H1 (cell line): ENCODE measurements around the gene RPL31. TPM values are rescaled to one million over a fixed set of nuclear protein-coding genes. Genes with fewer than 3 reads are reported as not detected.

Experiments used
- CTCF ChIA-PET: fragments of 300-600 bp; sonication (Branson Sonifier 250); formaldehyde crosslinking; loops from one replicate; lab custom pipeline; 2021; ENCODE audit not compliant: partially characterized antibody; lab: Charles Lee
- POLR2A ChIA-PET: fragments of 300-600 bp; sonication (Branson Sonifier 250); formaldehyde crosslinking; loops from one replicate; lab custom pipeline; 2021; ENCODE audit warnings: inconsistent platforms; ENCODE audit not compliant: partially characterized antibody; lab: Charles Lee
- DNase-seq, 2 experiments: peaks; one replicate each; pipeline versions ENCODE4 v3.0.0 to v3.0.0-alpha.2; 2010 to 2022; ENCODE audit warnings: low spot score in 2 of 2, low read depth in 1 of 2, mixed read lengths in 1 of 2
- FAIRE-seq: peaks from 2 replicates; lab custom pipeline; 2011; peaks lifted over from hg19 to GRCh38; lab: Jason Lieb, UNC
- H2AFZ ChIP-seq: 2 replicates; pipeline ENCODE4 v1.8.1; 2012; ENCODE audit warnings: low read length, inconsistent platforms
- H2AK5ac ChIP-seq: 2 replicates; pipeline ENCODE4 v1.6.1; 2013; ENCODE audit warnings: low read depth, low read length
- H2BK120ac ChIP-seq: replicated peaks from 2 replicates; pipeline ENCODE3; 2013; ENCODE audit warnings: low read depth, low read length, inconsistent platforms
- H2BK12ac ChIP-seq: 2 replicates; pipeline ENCODE4 v1.6.1; 2013; ENCODE audit warnings: low read depth, low read length
- H2BK15ac ChIP-seq: 2 replicates; pipeline ENCODE4 v1.6.1; 2013; ENCODE audit warnings: low read length
- H2BK20ac ChIP-seq: 2 replicates; pipeline ENCODE4 v1.6.1; 2013; ENCODE audit warnings: low read length
- H2BK5ac ChIP-seq: 2 replicates; pipeline ENCODE4 v1.6.1; 2013; ENCODE audit warnings: low read depth, low read length
- H3K14ac ChIP-seq: 2 replicates; pipeline ENCODE4 v1.6.1; 2013; ENCODE audit warnings: inconsistent platforms; ENCODE audit not compliant: insufficient read length
- H3K18ac ChIP-seq: 2 replicates; pipeline ENCODE4 v1.6.1; 2013; ENCODE audit warnings: low read length; ENCODE audit errors: extremely low read depth
- H3K23ac ChIP-seq: 2 replicates; pipeline ENCODE4 v1.6.1; 2013; ENCODE audit warnings: inconsistent platforms; ENCODE audit not compliant: insufficient read length
- H3K23me2 ChIP-seq: 2 replicates; pipeline ENCODE4 v1.6.1; 2013; ENCODE audit warnings: low read depth, low read length
- H3K27ac ChIP-seq: 2 replicates; pipeline ENCODE4 v1.6.1; 2011; ENCODE audit warnings: low read depth, low read length, inconsistent platforms
- H3K27me3 ChIP-seq, 4 experiments: replicated peaks in 1 of 4; 1 replicate in 1 of 4; 2 replicates in 3 of 4; pipeline versions ENCODE4 v1.6.1 to v1.8.1; 2011 to 2013; ENCODE audit warnings: low read length in 3 of 4, mild to moderate bottlenecking in 3 of 4, inconsistent platforms in 2 of 4, mixed read lengths in 2 of 4, moderate library complexity in 1 of 4; ENCODE audit not compliant: control insufficient read depth in 3 of 4, insufficient read depth in 3 of 4; ENCODE audit errors: extremely low read depth in 1 of 4
- H3K36me3 ChIP-seq, 4 experiments: 2 replicates each; pipeline versions ENCODE4 v1.6.1 to v1.8.1; 2011 to 2013; ENCODE audit warnings: mild to moderate bottlenecking in 4 of 4, low read length in 3 of 4, moderate library complexity in 2 of 4, control low read depth in 1 of 4, inconsistent platforms in 1 of 4; ENCODE audit not compliant: insufficient read depth in 4 of 4, control insufficient read depth in 2 of 4
- H3K4ac ChIP-seq: replicated peaks from 2 replicates; pipeline ENCODE3; 2013; ENCODE audit warnings: low read length, low read depth, mixed read lengths, inconsistent platforms; ENCODE audit not compliant: insufficient read length
- H3K4me1 ChIP-seq, 4 experiments: replicated peaks in 1 of 4; 1 replicate in 1 of 4; 2 replicates in 3 of 4; pipeline versions ENCODE4 v1.6.1 to v1.8.1; 2011 to 2013; ENCODE audit warnings: low read length in 3 of 4, inconsistent platforms in 2 of 4, mixed read lengths in 1 of 4; ENCODE audit not compliant: insufficient read depth in 4 of 4, control insufficient read depth in 3 of 4
- H3K4me2 ChIP-seq, 2 experiments: 2 replicates each; pipeline versions ENCODE4 v1.6.1 to v1.8.1; 2011 to 2013; ENCODE audit warnings: low read depth in 2 of 2, low read length in 2 of 2, control low read depth in 1 of 2, inconsistent platforms in 1 of 2, mild to moderate bottlenecking in 1 of 2; ENCODE audit not compliant: insufficient read depth in 1 of 2
- H3K4me3 ChIP-seq, 4 experiments: fragments of 200-600, 300-600 bp in 1 of 4; sonication (generic), shearing (Covaris generic), sonication (Bioruptor Twin) in 1 of 4; 2 replicates each; pipeline versions ENCODE4 v1.5.1 to v1.8.1; 2011 to 2016; ENCODE audit warnings: low read length in 4 of 4, low read depth in 3 of 4, control low read depth in 2 of 4, inconsistent platforms in 2 of 4, mild to moderate bottlenecking in 2 of 4, mixed read lengths in 1 of 4, moderate library complexity in 1 of 4; ENCODE audit not compliant: insufficient read depth in 2 of 4; ENCODE audit errors: extremely low read depth in 1 of 4
- H3K56ac ChIP-seq: replicated peaks from 2 replicates; pipeline ENCODE3; 2013; ENCODE audit warnings: low read depth, mild to moderate bottlenecking, mixed read lengths, low read length, inconsistent platforms; ENCODE audit not compliant: insufficient read length
- H3K79me1 ChIP-seq: 2 replicates; pipeline ENCODE4 v1.6.1; 2013; ENCODE audit warnings: low read depth, low read length, control low read depth
- H3K79me2 ChIP-seq, 2 experiments: 2 replicates each; pipeline versions ENCODE4 v1.6.1 to v1.8.1; 2012 to 2013; ENCODE audit warnings: low read length in 2 of 2, mild to moderate bottlenecking in 2 of 2, inconsistent platforms in 1 of 2; ENCODE audit not compliant: insufficient read depth in 2 of 2, control insufficient read depth in 1 of 2
- H3K9ac ChIP-seq, 4 experiments: replicated peaks in 1 of 4; 1 replicate in 1 of 4; 2 replicates in 3 of 4; pipeline versions ENCODE4 v1.6.1 to v1.8.1; 2011 to 2013; ENCODE audit warnings: low read depth in 3 of 4, low read length in 3 of 4, control low read depth in 2 of 4, mild to moderate bottlenecking in 2 of 4, moderate library complexity in 2 of 4, inconsistent platforms in 1 of 4; ENCODE audit errors: extremely low read depth in 1 of 4
- H3K9me3 ChIP-seq, 2 experiments: 2 replicates each; pipeline versions ENCODE4 v1.6.1 to v1.8.1; 2012 to 2013; ENCODE audit warnings: mild to moderate bottlenecking in 2 of 2, moderate library complexity in 2 of 2, control low read depth in 1 of 2, inconsistent platforms in 1 of 2, low read depth in 1 of 2, low read length in 1 of 2, mixed read lengths in 1 of 2; ENCODE audit not compliant: insufficient read depth in 2 of 2
- H4K20me1 ChIP-seq, 2 experiments: replicated peaks in 1 of 2; 2 replicates each; pipeline versions ENCODE3 to v1.8.1; 2011 to 2013; ENCODE audit warnings: inconsistent platforms in 2 of 2, low read length in 2 of 2, mild to moderate bottlenecking in 1 of 2; ENCODE audit not compliant: insufficient read depth in 2 of 2, control insufficient read depth in 1 of 2
- H4K5ac ChIP-seq: 2 replicates; pipeline ENCODE4 v1.6.1; 2013; ENCODE audit warnings: low read length, low read depth, mixed read lengths, inconsistent platforms; ENCODE audit not compliant: insufficient read length
- H4K8ac ChIP-seq: 2 replicates; pipeline ENCODE4 v1.8.0; 2013; ENCODE audit warnings: mild to moderate bottlenecking, moderate library complexity, low read length, inconsistent platforms; ENCODE audit not compliant: insufficient read depth; ENCODE audit errors: extremely low read depth
- H4K91ac ChIP-seq: replicated peaks from 2 replicates; pipeline ENCODE3; 2013; ENCODE audit warnings: low read length, mixed read lengths, inconsistent platforms; ENCODE audit not compliant: insufficient read length
- CHD1 ChIP-seq: IDR thresholded peaks from 2 replicates; pipeline ENCODE4 v1.6.1; 2012; ENCODE audit warnings: low read depth, low read length, improper control_type of control experiment
- CHD2 ChIP-seq: IDR thresholded peaks from 2 replicates; pipeline ENCODE4 v1.6.1; 2012; ENCODE audit warnings: low read length, improper control_type of control experiment
- GABPA ChIP-seq: IDR thresholded peaks from 2 replicates; pipeline ENCODE4 v1.6.1; 2011; ENCODE audit warnings: mild to moderate bottlenecking, low read length, moderate library complexity, borderline replicate concordance; ENCODE audit not compliant: insufficient read depth
- HDAC6 ChIP-seq: IDR thresholded peaks from one replicate; pipeline ENCODE4 v1.7.1; 2012; ENCODE audit warnings: low read depth, mild to moderate bottlenecking, inconsistent platforms, low read length, moderate library complexity
- JUND ChIP-seq: IDR thresholded peaks from 2 replicates; pipeline ENCODE4 v1.6.1; 2011; ENCODE audit warnings: mild to moderate bottlenecking, improper control_type of control experiment, low read length
- MAFK ChIP-seq: IDR thresholded peaks from 2 replicates; pipeline ENCODE4 v1.6.1; 2012; ENCODE audit warnings: low read depth, mild to moderate bottlenecking, improper control_type of control experiment, low read length
- POLR2AphosphoS5 ChIP-seq: IDR thresholded peaks from 2 replicates; pipeline ENCODE4 v1.6.1; 2011; ENCODE audit warnings: low read depth, low read length
- RFX5 ChIP-seq: IDR thresholded peaks from 2 replicates; pipeline ENCODE4 v1.6.1; 2011; ENCODE audit warnings: low read depth, low read length, improper control_type of control experiment, borderline replicate concordance
- SIN3A ChIP-seq, 2 experiments: IDR thresholded peaks in 1 of 2; conservative IDR thresholded peaks in 1 of 2; 2 replicates each; pipeline ENCODE4 v1.6.1; 2011 to 2012; ENCODE audit warnings: low read length in 2 of 2, improper control_type of control experiment in 1 of 2, low read depth in 1 of 2, mild to moderate bottlenecking in 1 of 2
- TBP ChIP-seq: IDR thresholded peaks from 2 replicates; pipeline ENCODE4 v1.6.1; 2011; ENCODE audit warnings: low read depth, low read length, improper control_type of control experiment
- TEAD4 ChIP-seq: IDR thresholded peaks from 2 replicates; pipeline ENCODE4 v1.6.1; 2012; ENCODE audit warnings: low read depth, low read length, inconsistent platforms, mixed read lengths
- WGBS, 2 experiments: shearing (Covaris generic) in 1 of 2; methylation state at CpG; one replicate each; pipeline versions ENCODE4 v1.1.6 to v1.1.7; 2013 to 2015; ENCODE audit warnings: low lambda C conversion rate in 2 of 2, mixed read lengths in 2 of 2, inconsistent platforms in 1 of 2, low coverage in 1 of 2, missing lambda C conversion rate in 1 of 2; ENCODE audit not compliant: insufficient replicate concordance in 2 of 2, insufficient coverage in 1 of 2, insufficient read length in 1 of 2; ENCODE audit errors: extremely low coverage in 1 of 2, missing lambda C conversion rate in 1 of 2; 5-methylcytosine and 5-hydroxymethylcytosine counted together
- polyA plus RNA-seq, 7 experiments: library from polyadenylated mRNA; depleted of rRNA in 3 of 7; stranded (reverse) in 5 of 7; unstranded in 2 of 7; fragments of >200 nt in 5 of 7; fragments of 200-250 nt in 2 of 7; gene quantifications; 1 replicate in 5 of 7; 2 replicates in 1 of 7; 4 replicates in 1 of 7; pipeline versions ENCODE4 v1.2.1 to v1.2.3, GENCODE V29; 2011 to 2013; ENCODE audit warnings: missing spikeins in 2 of 7, mixed read lengths in 2 of 7
- total RNA-seq: library from RNA; stranded (reverse); fragmentation: NEBNext Ultra II Directional; extraction: Animal tissue kit (Norgen Biotek cat#: 25700); gene quantifications from 2 replicates; pipeline ENCODE4 v1.2.1, GENCODE V29; 2021
- TF ChIP-seq, protein P1 (sequence below): IDR thresholded peaks from 2 replicates; pipeline ENCODE4 v1.6.1; 2012; ENCODE audit warnings: inconsistent platforms
- TF ChIP-seq, protein P2 (sequence below): IDR thresholded peaks from 2 replicates; pipeline ENCODE4 v1.6.1; 2012; ENCODE audit warnings: low read length, inconsistent platforms

RPL31 gene
- total and polyA plus RNA-seq, 2 of the 8 experiments (the other 6 are each of a cell fraction or from before 2014, with no cell fraction given): 1,463 to 1,722 TPM

- POLR2A ChIA-PET: no interaction called here
- 84% methylated on average over 7 of the region's 7 CpGs; no CpG with 5 or more reads in 1 of the 2 experiments for WGBS, 2 experiments
- Histone ChIP-seq H3K4ac (no peak overlapping the region), H3K9ac (no peak overlapping the region), H2BK5ac (no peak overlapping the region), H4K91ac (no peak overlapping the region), H3K27me3 (no peaks in the 10 kb centered on the region), H2BK15ac (no peak overlapping the region), H2BK120ac (no peak overlapping the region), H3K18ac (no peak overlapping the region), H3K14ac (no peak overlapping the region), H2BK20ac (no peak overlapping the region), H3K79me2 (no peaks in the 10 kb centered on the region), H3K23ac (no peak overlapping the region), H3K79me1 (no peaks in the 10 kb centered on the region), H4K5ac (no peak overlapping the region), H4K8ac (no peak overlapping the region), H2AFZ (no peak overlapping the region), H3K23me2 (no peaks in the 10 kb centered on the region), H3K4me1 (no peaks in the 10 kb centered on the region), H3K36me3 (no peaks in the 10 kb centered on the region), H3K4me3 (no peak overlapping the region), H4K20me1 (no peaks in the 10 kb centered on the region), H2AK5ac (no peak overlapping the region), H3K56ac (no peak overlapping the region), H3K4me2 (no peak overlapping the region), H3K9me3 (no peaks in the 10 kb centered on the region), H3K27ac (no peak overlapping the region), H2BK12ac (no peak overlapping the region)
- FAIRE-seq: no peak
- CTCF ChIA-PET: interaction anchor here (1.2 kb wide), 1 partner anchor 248 kb away, joined by 3 read pairs; no protein-coding TSS in a partner anchor
- no peak for DNase-seq
- TF ChIP-seq GABPA (no peak), JUND (no peak), CHD2 (no peak), TEAD4 (no peak), POLR2AphosphoS5 (no peak), MAFK (no peak), HDAC6 (no peak), RFX5 (no peak), CHD1 (no peak), SIN3A (conservative IDR thresholded peaks at IDR 0.05 in 1 of 2, IDR thresholded peaks at IDR 0.05 in 1 of 2; ENCODE audit: low read depth in 1 of 2, low read length in 2 of 2) (no peak), TBP (no peak)
- TF ChIP-seq, protein P1, sequence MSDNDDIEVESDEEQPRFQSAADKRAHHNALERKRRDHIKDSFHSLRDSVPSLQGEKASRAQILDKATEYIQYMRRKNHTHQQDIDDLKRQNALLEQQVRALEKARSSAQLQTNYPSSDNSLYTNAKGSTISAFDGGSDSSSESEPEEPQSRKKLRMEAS: no peak
- TF ChIP-seq, protein P2, sequence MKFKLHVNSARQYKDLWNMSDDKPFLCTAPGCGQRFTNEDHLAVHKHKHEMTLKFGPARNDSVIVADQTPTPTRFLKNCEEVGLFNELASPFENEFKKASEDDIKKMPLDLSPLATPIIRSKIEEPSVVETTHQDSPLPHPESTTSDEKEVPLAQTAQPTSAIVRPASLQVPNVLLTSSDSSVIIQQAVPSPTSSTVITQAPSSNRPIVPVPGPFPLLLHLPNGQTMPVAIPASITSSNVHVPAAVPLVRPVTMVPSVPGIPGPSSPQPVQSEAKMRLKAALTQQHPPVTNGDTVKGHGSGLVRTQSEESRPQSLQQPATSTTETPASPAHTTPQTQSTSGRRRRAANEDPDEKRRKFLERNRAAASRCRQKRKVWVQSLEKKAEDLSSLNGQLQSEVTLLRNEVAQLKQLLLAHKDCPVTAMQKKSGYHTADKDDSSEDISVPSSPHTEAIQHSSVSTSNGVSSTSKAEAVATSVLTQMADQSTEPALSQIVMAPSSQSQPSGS: no peak
These were observed 32.1 kb upstream of the RPL31 start for GRCh38 chr2:100969998-100970397.
